ENCODE data around the gene CD101.

- TF ChIP-seq, protein P1, sequence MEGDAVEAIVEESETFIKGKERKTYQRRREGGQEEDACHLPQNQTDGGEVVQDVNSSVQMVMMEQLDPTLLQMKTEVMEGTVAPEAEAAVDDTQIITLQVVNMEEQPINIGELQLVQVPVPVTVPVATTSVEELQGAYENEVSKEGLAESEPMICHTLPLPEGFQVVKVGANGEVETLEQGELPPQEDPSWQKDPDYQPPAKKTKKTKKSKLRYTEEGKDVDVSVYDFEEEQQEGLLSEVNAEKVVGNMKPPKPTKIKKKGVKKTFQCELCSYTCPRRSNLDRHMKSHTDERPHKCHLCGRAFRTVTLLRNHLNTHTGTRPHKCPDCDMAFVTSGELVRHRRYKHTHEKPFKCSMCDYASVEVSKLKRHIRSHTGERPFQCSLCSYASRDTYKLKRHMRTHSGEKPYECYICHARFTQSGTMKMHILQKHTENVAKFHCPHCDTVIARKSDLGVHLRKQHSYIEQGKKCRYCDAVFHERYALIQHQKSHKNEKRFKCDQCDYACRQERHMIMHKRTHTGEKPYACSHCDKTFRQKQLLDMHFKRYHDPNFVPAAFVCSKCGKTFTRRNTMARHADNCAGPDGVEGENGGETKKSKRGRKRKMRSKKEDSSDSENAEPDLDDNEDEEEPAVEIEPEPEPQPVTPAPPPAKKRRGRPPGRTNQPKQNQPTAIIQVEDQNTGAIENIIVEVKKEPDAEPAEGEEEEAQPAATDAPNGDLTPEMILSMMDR (IDR thresholded peaks at IDR 0.05; ENCODE audit: low read depth, low read length, poor library complexity, severe bottlenecking) = no peak
- TF ChIP-seq EZH2phosphoT487 (IDR thresholded peaks at IDR 0.05; ENCODE audit: borderline replicate concordance, low read length) = no peak
These were observed 82.7 kb downstream of the CD101 start for GRCh38 chr1:117084231-117084630.

Measured in DOHH2 (cell line).